ENCODE measurements around the gene PPP1R14C. TPM values are rescaled to one million over a fixed set of nuclear protein-coding genes. Genes with fewer than 3 reads are reported as not detected.

The PPP1R14C gene
- total and polyA plus RNA-seq, 2 experiments from 2014 or later: 1.1 to 1.4 TPM

DNA sequence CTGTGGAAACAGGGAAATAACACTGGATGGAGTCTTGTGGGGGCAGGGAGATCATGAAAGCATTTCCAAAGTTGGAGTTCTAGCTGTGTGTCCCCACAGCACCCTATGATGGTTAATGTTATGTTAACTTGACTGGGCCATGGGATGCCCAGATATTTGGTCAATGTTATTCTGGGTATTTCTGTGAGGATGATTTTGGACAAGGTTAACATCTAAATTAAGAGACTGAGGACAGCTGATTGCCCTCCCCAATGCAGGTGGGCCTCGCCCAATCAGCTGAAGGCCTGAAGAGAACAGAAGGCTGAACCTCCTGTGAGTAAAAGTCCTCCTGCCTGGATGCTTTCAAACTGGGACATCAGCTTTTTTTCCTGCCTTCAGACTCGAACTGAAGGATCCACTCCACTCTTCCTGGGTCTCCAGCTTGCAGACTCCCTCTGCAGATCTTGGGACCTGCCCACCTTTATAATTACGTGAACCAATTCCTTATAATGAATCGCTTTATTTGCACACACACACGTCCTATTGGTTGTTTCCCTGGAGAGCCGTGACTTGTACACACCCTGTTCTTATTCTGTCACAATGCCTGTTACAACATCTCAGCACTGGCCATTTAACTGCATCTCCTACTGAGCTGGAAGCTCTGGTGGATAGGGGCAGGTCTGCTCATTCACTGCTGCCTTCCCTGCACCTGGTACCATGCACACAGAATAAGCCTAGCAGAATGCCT, 126.4 kb downstream of the PPP1R14C start (continued):
- TF ChIP-seq POLR2AphosphoS5 (IDR thresholded peaks at IDR 0.05; ENCODE audit: low read depth) (no peak), ZNF114 (CRISPR knock-in tag; IDR thresholded peaks at IDR 0.05) (no peak), STAT1 (IDR thresholded peaks at IDR 0.05; ENCODE audit: unreplicated experiment) (no peak), CTCF (conservative IDR thresholded peaks at IDR 0.05; ENCODE audit: low read depth in 2 of 2) (no peak), EZH2phosphoT487 (IDR thresholded peaks at IDR 0.05; ENCODE audit: unreplicated experiment) (no peak), EZH2 (IDR thresholded peaks at IDR 0.05; ENCODE audit: low read depth, unreplicated experiment) (no peak), JUNB (IDR thresholded peaks at IDR 0.05; ENCODE audit: unreplicated experiment) (no peak), ZNF331 (CRISPR knock-in tag; IDR thresholded peaks at IDR 0.05; ENCODE audit: low read depth) (no peak), CREB1 (CRISPR knock-in tag; IDR thresholded peaks at IDR 0.05; ENCODE audit: low read depth) (no peak)
- TF ChIP-seq, protein P1, sequence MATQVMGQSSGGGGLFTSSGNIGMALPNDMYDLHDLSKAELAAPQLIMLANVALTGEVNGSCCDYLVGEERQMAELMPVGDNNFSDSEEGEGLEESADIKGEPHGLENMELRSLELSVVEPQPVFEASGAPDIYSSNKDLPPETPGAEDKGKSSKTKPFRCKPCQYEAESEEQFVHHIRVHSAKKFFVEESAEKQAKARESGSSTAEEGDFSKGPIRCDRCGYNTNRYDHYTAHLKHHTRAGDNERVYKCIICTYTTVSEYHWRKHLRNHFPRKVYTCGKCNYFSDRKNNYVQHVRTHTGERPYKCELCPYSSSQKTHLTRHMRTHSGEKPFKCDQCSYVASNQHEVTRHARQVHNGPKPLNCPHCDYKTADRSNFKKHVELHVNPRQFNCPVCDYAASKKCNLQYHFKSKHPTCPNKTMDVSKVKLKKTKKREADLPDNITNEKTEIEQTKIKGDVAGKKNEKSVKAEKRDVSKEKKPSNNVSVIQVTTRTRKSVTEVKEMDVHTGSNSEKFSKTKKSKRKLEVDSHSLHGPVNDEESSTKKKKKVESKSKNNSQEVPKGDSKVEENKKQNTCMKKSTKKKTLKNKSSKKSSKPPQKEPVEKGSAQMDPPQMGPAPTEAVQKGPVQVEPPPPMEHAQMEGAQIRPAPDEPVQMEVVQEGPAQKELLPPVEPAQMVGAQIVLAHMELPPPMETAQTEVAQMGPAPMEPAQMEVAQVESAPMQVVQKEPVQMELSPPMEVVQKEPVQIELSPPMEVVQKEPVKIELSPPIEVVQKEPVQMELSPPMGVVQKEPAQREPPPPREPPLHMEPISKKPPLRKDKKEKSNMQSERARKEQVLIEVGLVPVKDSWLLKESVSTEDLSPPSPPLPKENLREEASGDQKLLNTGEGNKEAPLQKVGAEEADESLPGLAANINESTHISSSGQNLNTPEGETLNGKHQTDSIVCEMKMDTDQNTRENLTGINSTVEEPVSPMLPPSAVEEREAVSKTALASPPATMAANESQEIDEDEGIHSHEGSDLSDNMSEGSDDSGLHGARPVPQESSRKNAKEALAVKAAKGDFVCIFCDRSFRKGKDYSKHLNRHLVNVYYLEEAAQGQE (IDR thresholded peaks at IDR 0.05; ENCODE audit: unreplicated experiment): no peak

- Histone ChIP-seq H3K4me3 (no peak overlapping the region), H2AFZ (no peak overlapping the region), H3K9me2 (ENCODE audit: insufficient read depth) (no peaks in the 10 kb centered on the region), H3F3A (replicated peaks; ENCODE audit: low read depth) (no peaks in the 10 kb centered on the region), H4K20me1 (replicated peaks; ENCODE audit: insufficient read depth) (no peaks in the 10 kb centered on the region), H3K4me2 (no peak overlapping the region), H3K4me1 (ENCODE audit: insufficient read depth) (no peaks in the 10 kb centered on the region), H3K79me2 (replicated peaks; ENCODE audit: insufficient read depth) (no peaks in the 10 kb centered on the region), H3K27me3 (ENCODE audit: insufficient read depth) (no peaks in the 10 kb centered on the region), H3K36me3 (ENCODE audit: insufficient read depth) (no peaks in the 10 kb centered on the region), H3K27ac (ENCODE audit: low read depth) (no peak overlapping the region)
- ATAC-seq (peak; percentile 26; the same call in 1 of the 3 replicates), DNase-seq (ENCODE audit: low spot score) (no peak)
- no peak overlapping the region for H3K27ac Mint-ChIP-seq
- no peaks in the 10 kb centered on the region; the same call in 2 of the 3 replicates for H3K4me1 Mint-ChIP-seq
- peaks cover 5% of the 10 kb centered on the region; the same call in 1 of the 3 replicates for H3K9me3 Mint-ChIP-seq
- H3K36me3 Mint-ChIP-seq (ENCODE audit: low read depth): no peaks in the 10 kb centered on the region
- no peak overlapping the region for H3K4me3 Mint-ChIP-seq
- peaks cover 5% of the 10 kb centered on the region for H3K27me3 Mint-ChIP-seq (ENCODE audit: insufficient read depth, low read depth, poor library complexity)
- TF ChIP-seq EZH2 (IDR thresholded peaks at IDR 0.05; ENCODE audit: low read depth, unreplicated experiment) (no peak), ZNF462 (CRISPR knock-in tag; IDR thresholded peaks at IDR 0.05) (no peak), EZH2phosphoT487 (IDR thresholded peaks at IDR 0.05; ENCODE audit: unreplicated experiment) (no peak), POLR2AphosphoS5 (IDR thresholded peaks at IDR 0.05; ENCODE audit: low read depth) (no peak), ZNF114 (CRISPR knock-in tag; IDR thresholded peaks at IDR 0.05) (no peak), CREB1 (CRISPR knock-in tag; IDR thresholded peaks at IDR 0.05; ENCODE audit: low read depth) (no peak)
Measured at GRCh38 chr6:150269857-150270223, 127.0 kb downstream of the PPP1R14C start.
